Stimulated activated CD8-positive, alpha-beta memory T cell treated with anti-CD3 and anti-CD28 coated beads, Interleukin-12 subunit alpha, Interleukin-12 subunit beta, amount 100 ng/mL, for 24 hours (primary cell): ENCODE data around the gene CCDC15.

Experiments used
- DNase-seq: peaks from one replicate; pipeline ENCODE4 v3.0.0-alpha.2; 2020; ENCODE audit errors: extremely low read depth

CCDC15 gene, protein sequence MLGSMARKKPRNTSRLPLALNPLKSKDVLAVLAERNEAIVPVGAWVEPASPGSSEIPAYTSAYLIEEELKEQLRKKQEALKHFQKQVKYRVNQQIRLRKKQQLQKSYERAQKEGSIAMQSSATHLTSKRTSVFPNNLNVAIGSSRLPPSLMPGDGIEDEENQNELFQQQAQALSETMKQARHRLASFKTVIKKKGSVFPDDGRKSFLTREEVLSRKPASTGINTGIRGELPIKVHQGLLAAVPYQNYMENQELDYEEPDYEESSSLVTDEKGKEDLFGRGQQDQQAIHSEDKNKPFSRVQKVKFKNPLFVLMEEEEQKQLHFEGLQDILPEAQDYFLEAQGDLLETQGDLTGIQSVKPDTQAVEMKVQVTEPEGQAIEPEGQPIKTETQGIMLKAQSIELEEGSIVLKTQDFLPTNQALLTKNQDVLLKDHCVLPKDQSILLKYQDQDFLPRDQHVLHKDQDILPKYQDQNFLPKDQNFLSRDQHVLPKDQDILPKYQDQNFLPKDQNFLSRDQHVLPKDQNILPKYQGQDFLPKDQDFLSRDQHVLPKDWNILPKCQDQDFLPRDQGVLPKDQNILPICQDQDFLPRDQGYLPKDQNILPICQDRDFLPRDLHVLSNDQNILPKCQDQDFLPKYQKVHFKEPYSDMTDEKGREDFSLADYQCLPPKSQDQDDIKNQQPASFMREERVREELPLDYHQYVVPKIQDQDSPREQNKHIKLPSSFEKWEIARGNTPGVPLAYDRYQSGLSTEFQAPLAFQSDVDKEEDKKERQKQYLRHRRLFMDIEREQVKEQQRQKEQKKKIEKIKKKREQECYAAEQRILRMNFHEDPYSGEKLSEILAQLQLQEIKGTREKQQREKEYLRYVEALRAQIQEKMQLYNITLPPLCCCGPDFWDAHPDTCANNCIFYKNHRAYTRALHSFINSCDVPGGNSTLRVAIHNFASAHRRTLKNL

DNA sequence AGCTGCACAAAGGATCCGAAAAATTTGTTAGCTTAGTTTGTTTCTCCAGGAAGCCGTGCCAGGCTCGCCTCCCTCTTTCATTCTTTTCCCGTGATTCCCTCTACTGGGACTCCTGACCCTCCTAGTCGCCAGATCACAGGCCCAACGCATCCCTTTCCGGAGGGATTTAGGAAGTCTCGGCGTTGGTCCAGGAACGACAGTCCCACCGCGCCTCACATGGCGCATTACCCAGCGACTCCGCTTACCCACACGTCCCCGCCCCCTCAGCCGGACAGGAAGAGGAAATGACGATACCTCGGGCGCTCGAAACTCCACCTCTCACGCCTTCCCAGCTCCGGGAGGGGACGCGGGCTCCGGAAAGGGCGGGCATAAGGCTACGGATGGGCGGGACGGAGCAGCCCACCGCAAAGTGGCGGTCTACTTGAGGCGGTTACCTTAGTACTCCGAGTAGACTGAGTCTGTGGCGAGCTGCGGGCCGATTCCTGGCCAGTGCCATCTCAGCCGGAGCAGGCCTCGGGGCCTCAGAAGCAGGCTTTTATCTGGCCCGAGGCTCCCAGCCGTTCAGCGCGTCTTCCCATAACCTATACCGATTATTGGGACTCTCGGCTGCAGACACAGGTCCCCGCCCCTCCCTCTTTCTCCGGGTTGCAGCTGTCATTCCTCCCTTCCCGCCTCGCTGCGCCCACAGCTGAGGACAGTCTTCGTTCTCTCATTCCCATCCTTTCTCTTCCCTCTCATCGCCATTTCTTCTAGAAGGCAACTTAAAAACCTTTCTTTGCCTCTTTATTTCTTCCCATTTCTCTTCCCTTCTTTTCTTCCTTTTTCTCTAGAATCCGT is at the start of gene CCDC15:
TSS of gene CCDC15 (plus strand) at position 450 of the 837 bp plus-strand sequence. CDS start 531 bp downstream, outside the sequence.
- DNase-seq, result peak; percentile 94

DNA sequence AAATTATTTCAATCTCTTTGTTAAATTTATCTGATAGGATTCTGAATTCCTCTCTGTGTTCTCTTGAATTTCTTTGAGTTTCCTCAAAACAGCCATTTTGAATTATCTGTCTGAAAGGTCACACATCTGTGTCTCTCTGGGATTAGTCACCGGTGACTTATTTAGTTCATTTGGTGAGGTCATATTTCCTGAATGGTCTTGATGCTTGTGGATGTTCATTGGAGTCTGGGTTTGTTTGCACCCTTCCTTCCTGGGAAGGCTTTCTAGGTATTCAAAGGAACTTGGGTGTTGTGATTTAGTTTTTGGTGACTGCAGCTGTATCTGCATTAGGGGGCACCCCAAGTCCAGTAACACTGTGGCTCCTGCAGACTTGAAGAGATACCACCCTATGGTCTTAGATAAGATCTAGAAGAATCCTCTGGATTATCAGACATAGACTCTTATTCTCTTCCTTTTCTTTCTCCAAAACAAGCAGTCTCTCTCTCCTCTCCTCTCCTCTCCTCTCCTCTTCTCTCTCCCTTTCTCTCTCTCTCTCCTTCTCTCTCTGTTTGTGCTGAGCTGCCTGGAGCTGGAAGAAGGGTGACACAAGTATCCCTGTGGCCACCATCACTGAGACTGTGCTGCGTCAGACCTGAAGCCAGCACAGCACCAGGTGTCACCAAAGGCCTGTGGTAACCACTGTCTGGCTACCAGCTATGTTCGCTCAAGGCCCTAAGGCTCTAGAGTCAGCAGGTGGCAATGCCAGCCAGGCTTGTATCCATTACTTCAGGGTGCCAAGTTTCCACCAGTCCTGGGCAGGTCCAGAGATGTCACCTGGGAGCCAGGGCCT is 38.2 kb upstream of the CCDC15 start:
- DNase-seq, result no peak

DNA sequence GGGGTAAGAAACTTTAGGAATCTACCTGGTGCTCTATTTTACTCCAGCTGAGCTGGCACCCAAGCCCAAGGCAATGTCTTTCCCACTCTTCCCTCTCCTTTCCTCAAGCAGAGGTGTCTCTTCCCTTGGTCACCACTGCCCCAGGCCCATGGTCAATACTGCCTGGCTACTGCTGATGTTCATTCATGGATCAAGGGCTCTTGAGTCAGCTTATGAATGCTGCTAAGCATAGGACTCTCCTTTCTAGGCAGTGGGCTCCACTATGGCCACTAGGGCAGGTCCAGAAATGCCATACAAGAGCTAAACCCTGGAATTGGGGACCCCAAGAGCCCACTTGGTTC is 37.7 kb upstream of the CCDC15 start:
- no peak for DNase-seq

DNA sequence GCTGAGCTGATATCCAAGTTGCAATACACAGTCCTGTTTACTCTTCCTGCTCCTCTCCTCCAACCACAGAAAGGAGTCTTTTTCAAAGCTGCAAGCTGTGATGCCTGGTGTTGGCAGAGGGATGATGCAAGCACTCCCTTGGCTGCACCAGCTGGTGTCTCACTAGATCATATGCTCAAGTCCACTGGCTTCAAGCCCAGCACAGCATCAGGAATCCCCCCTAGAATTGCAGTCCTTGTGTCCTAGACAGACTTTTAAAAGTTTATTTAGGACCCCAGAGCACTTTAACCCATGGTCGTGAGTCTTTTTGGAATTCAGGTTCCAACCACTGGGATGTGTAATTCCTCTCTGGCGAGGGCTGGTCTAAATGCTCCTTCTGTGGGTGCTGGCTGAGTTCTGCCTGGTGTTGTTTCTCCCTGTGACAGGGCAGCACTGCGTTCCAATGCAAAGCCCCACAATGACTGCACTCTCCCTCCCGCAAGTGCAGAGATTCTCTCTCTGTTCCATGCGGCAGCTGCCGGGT is 36.8 kb upstream of the CCDC15 start:
- DNase-seq, result no peak

DNA sequence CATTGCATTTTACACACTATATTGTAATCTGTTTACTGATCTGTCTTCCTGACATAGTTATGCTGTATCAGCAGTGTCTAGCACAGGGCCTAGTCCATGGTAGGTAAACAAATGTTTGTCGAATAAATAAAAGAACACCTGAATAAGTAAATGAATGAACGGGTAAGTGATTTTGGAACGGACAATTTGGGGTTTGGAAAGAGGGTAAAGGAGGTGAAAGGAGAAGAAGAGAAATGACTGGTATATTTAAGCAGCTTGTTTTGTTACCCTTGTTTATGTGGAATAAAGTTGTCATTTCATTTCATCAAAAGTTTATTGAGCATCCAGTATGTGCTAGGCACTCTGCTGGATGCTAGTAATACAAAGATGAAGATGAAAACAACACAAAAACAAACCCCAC is 35.1 kb upstream of the CCDC15 start, which contains the start of gene HEPN1:
TSS of gene HEPN1 (plus strand) at position 301 of the 400 bp plus-strand sequence.
- no peak for DNase-seq

DNA sequence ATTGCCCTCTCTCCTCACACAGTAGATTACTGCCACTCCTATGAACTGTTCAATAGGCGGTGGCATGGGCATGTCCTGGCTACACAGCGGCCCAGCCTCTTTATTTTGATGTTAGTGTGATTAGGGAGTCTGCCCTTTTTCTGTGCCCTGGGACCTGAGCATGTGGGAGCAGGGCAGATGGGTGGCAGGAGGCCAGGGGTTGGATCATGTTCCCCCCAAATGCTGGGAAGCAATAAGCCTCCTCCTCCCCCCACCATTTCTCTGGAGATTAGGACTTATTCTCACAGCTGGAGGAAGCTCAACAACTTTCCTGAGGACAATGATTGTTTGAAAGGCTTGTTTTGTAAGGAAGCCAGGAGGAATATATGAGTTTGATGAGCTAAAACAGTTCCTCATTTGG is 34.1 kb upstream of the CCDC15 start:
- no peak for DNase-seq

DNA sequence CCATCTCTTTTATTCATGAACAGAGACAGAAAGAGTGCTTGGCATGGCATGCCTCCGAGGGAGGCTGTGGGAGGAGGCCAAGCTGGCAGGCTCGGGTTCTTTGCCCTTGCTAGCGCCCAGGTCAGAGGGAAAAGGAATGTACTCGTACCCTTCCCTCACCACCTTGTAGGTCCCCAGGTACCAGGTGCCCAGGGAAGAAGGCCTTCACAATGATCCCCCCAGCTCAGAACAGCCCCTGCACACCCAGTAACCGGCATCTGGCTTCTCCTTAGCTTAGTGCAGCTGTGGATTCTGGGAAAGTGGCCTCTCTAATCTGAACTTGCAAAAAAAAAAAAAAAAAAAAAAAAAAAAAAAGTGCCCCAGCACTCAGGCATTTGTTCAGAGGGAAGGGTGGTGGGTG is 33.6 kb upstream of the CCDC15 start:
- DNase-seq, result no peak

DNA sequence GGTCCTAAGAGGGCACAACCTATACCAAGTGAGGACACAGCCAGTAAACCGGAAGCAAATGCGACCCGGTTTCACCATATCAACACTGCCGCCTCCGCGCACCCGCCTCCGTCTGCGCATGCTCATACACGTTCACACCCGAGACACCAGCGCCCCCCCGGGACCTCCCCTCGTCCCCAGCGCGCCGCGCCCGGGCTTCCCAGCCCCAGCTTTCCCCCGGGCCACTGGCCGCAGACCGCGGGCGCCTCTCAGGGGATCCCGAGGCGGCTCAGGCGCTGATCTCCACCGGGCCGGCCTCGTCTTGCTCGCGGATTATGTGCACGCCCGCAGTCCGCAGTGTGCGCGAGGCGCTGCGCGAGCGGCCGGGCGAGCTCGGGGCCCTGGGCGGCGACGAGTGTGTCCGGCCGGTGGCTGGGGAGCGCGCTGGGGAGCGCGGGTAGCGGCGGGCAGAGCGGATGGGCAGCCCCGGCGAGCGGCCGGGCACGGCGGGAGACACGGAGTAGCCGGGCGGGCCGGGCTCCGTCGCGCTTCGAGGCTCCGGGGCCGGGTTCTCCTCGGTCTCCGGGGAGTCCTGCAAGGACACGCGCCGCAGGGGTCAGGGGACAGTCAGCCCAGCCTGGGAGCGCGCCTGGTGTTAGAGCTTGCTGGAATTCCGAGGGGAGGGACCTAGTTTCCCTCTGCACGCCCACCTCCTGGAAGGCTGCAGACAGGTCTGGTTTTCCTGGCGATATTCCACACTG is 33.0 kb upstream of the CCDC15 start:
- DNase-seq, result peak; percentile 61

DNA sequence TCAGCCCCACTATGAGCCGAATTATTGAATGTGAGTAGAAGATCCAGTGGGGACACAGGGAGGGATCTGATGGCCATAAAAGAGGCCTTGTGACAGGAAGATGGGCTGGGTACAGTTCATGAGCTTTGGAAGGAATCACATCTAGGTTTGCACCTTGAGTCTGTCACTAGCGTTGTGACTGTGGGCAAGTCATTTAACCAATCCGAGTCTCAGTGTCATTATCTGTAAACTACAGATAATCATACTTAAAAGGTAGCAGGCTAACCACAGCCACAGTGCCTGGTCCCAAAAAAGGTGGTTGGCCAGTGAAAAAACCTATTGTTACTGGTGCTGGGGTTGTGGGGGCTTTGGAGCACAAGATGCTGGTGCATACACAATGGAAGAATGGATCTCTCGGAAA is 31.2 kb upstream of the CCDC15 start:
- no peak for DNase-seq

DNA sequence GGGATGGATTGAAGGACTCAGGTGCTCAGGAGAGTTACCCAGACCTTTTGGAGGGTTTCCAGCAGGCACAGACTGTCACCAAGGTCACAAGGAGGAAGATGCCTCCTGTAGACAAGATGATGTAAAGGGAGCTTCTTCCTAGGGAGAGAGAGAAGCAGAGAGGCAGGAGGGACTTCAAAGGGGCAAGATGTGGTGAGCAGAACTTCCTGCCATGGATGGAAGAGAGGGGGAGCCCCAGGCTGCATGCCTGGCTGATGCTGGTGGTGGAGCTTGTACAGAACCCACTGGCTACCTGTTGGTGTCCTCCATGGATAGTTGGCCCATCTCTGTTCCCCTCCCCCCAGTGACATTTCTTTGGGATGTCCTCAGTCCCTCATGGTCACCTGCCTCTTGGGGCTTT is 30.7 kb upstream of the CCDC15 start:
- no peak for DNase-seq

DNA sequence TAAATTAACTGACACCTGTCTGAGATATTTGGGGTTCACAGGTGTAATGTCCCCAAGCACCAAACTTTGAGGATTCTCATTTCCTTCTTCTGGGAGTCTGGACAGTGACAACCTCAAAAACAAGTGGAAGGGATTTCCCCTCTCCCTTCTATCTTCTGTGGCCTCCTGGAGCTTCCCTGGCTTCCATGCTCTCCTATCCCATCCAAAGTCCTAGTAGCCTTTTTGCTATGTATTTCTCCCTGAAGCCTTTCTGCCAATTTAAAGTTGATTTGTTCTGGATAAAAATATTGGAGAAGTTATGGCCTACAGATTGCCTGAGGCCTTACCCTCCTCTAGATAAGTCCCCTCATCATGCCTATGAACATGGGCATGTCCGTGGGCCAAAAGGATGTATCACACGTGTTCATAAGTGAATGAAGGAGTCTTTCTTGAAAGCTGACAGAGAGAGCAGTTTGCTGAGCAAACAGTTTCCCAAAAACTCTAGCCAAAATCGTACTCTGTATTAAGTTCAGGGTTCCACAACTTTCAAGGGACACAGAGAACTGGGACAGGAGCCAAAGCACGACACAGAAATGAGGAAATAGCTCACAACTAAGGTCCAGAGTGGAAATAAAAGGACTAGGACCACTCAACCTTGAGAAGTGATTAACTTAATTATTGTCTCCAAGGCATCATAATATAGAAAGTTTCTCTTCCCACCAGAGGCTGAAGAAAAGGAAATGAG is 24.9 kb upstream of the CCDC15 start:
- no peak for DNase-seq

DNA sequence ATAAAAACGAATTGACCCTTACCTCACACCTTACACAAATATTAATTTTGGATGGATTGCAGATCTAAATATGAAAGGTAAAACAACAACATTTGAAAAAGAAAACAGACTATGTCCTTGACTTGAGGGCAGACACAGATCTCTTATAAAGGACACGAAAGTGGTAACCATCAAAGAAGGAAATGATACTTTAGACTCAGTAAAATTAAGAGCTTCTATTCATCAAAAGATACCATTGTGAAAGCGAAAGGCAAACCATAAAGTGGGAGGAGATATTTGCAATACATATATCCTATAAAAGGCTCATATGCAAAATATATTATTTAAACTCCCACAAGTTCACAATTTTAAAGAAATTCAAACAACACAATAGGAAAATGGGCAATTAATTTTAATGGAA is 23.2 kb upstream of the CCDC15 start:
- DNase-seq, result no peak

DNA sequence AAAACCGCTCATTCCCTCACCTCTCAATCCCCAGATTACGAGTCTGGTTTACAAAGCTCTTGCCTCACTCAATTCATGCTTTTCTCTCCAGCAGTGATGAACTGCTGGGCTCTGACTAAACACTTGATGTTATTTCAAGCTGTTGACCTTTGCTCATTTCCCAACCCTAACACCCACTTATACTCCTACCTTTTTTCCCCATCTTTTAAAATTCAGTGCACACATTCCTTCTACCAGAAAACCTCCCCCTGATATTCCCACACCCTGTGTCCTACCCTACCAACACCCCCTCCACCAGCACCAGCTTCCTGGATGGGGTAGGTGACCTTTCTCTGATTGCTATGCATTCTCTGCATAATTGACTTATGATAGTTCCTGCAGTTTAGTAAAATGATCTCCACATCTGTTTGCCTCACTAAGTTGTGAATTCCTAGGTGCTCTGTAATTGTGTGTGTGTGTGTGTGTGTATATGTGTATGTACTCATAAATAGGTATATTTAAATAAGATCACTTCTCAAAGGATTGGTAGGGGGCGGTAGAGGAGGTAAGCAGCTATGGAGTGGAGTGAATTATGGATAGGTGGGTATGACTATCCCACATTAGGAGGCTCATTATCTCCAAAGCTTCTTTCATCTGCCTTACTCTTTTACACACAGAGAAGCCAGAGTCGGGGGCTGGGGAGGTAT is 19.0 kb upstream of the CCDC15 start:
- no peak for DNase-seq

DNA sequence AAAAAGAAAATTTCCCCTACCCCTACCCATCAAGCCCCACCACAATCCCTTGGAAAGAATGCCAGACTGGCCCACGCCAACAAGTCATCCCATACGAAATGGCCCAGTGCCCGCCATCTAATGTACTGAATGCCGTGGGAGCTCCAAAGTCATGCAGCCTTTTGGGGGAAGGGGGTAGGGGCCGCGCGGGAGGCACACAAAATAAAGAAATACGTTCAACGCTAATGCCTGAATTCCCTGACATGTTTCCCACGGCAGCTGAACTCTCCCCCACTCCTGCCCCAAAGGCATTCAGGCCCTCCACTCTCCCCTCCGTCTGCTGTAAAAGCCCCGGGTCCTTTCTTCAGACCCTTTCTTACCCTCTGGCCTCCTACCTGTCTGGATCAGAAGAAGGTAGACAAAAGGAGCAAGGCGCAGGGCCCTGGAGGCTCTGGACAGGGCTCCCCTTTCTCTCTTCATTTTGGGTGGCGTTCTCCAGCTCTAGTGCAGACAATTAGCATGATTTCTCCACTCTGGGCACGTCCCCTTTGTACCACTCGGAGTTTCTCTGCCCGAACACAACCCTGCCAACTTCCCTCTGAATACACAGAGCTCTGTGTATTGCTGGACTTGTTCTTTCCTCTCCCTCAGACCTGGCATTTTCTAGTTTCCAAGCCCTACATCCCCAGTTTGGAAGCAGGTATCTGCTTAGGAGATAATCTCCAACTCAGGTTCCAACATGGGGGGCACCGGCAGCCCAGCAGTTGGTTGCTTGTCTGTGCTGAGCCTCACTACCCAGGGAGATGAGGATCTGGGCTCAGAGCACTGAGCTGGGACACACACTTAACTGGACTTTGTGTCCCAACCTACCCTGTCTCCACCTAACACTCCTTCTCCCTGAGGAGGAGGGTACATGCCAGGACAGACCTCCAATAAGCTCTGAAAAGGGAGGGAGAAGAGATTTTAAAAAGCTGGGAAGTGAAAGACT is 18.2 kb upstream of the CCDC15 start, which contains the start of gene HEPACAM:
TSS of gene HEPACAM (minus strand) at position 500 of the 967 bp plus-strand sequence. CDS start at position 459, 41 bp downstream.
- DNase-seq, result no peak

DNA sequence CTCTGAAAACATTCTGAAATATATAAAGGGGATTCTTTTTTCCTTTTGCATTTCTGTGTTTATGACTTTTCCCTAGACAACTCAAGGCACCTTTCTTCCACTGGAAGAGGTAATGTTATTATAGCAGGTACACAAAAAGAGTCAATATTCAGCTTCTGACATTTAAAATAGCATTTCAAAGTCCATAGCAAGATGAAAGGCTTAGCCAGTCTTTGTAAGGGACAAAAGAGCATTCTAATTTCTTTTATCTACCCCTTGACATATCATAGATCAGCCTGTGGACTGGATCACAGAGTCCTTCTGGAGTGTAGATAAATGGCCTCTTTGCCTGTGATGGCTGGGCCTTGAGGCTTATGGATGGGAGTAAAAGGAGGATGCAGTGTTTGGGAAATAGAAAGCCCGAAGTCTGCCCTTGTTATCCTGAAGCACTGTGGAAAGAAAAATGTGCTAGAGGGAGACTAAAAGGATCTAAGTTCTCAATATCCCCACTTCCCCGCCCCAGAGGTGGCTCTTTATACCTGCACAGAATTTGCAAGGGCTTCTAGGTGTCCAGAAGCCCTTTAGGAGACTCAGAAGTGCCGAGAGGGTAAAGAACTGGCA is 16.6 kb upstream of the CCDC15 start:
- DNase-seq, result no peak

DNA sequence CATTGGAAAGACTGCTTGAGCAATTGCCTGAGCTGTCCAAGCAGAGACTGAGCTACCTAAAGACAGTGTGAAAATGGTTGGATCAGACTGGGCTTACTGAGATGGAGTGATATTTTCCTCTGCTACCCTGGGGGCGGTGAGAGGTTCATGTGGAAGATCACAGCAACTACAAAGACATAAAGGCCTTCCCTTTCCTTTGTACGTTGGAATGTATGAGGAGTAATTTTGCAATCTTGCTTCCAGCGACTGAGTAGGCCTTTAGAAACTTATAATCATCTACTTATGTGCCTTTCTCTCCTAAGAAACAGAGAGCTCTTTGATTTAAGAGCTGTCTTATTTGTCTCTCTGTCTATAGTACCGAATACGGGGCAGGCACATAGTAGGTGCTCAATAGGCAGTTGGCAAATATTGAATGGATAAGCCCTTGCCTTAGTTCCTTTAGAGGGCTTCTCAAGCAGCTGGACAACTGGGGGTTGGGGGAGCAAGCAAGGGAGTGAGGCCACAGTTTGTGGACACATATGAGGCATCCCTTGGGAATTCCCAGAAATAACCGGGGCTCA is 15.7 kb upstream of the CCDC15 start:
- DNase-seq, result no peak

DNA sequence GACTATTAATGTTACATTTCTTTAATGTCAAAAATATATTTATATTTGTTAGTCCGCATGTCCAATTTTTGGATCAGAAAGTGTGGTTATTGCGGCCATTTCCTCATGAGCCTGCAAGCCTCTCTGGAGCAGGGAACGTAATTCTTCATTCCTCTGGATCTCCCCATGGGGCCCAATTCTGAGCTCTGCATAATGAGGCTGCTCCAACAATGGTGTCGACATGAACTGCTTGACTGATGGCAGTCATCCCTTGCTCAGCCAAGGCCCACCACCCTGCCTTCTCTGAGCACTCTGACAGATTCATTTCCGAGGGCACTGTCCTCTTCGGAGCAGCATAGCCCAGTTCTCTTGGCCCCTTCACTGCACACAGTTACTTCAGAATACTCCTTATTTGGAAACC is 15.0 kb upstream of the CCDC15 start:
- DNase-seq, result no peak
